Ramos (cell line): ENCODE measurements around the gene ALDH4A1.
"Not testable (repeated sequence)": the region's sequence is repeated elsewhere in the genome, so short reads cannot be mapped to it uniquely, and the experiment has no call there.

Source experiments
- in situ Hi-C: fragments of 300-500 bp; cut with MboI; formaldehyde crosslinking; loops from one replicate; pipeline ENCODE4 v1.14.3; 2022; ENCODE audit warnings: low sequenced_read_pairs; ENCODE audit not compliant: unreplicated experiment

ALDH4A1 gene

DNA sequence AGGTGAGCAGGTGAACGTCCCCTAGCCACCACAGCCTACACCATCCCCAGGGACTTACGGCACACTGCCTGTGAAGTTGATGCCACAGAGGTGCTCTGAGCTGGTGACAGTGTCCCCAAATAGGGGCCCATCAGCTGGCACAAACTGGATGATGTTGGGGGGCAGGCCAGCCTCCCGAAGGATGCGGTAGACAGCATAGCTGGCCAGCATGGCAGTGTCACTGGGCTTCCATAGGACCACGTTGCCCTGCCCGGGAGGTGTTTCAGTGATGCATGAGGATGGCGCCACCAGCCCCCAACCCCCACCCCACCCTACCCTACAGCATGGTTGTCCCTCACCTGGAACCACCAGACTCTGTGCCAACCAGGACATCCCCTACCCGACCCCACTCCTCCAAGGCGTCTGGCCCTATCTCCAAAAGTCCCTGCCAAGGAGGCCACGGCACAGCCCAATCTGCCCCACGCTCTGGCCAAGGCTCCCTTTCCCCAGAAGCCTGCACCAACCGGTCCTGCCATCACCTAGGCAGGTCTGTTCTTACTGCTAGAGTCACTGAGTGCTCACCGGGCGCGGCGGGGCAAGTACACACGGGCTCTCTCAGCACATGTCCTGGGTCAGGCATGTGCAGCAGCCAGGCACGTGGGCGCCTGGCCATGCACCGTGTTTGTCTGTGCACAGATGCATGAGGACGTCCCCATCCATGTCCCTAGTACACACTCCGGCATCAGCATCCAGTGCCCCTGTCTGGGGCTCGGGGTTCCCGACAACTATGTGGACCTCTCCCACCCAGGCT lies 20.5 kb downstream of the ALDH4A1 start:
- in situ Hi-C loops: no loop called here

GRCh38 chr1:18881164-18881563 lies 21.2 kb downstream of the ALDH4A1 start:
- in situ Hi-C loops: no loop called here

- in situ Hi-C loops: no loop called here
Observed at GRCh38 chr1:18880585-18880984, 21.8 kb downstream of the ALDH4A1 start.

GRCh38 chr1:18879791-18880309 lies 22.5 kb downstream of the ALDH4A1 start:
- in situ Hi-C loops: no loop called here

- in situ Hi-C loops: no loop called here
Observed at GRCh38 chr1:18879215-18879790, 23.1 kb downstream of the ALDH4A1 start.

DNA sequence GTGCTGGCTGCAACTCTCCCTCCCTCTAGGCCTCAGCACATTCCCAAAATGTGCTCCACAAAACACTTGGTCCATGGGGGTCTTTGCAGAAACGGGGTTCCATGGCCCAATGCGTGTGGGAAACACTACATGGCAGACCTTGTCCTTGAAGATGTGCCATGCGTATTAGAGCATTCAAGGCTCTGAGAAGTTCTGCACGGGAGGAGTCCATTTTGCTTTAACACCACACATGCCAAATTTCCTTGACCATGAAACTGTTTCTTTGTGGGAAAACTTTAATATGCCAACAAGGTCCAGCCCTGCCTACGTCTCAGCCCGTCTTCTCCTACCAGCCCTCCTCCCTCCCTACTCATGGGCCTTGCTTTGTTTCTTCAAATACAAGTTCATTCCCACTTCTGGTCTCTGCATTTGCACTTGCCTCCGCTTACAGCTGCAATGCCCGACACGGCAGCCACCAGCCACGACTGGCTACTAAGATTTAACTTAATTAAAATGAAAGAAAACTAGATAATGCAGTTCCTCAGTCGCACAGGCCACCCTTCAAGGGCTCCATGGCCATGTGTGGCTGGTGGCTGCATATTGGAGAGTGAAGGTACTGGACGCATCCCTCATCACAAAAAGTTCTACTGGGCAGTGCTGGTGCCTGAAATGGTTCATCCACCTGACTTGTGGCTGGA lies 23.7 kb downstream of the ALDH4A1 start:
- in situ Hi-C loops: no loop called here

DNA sequence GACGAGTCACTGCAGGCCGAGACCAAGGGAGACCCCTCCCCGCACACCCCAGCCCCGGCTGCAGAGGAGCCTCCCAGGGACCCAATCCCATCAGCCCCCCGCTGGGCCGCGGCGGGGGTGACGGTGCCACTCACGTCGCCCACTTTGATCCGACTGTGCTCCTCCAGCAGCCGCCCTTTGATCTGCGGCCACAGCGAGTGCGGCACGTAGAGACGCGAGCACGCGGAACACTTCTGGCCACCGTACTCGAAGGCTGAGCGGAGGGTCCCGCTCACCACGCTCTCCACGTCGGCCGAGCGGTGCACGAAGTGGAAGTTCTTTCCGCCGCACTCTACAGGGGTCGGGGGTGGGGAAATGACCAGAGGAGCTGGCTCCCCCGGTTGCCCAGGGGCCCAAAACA lies 25.1 kb downstream of the ALDH4A1 start:
- in situ Hi-C loops: no loop called here

DNA sequence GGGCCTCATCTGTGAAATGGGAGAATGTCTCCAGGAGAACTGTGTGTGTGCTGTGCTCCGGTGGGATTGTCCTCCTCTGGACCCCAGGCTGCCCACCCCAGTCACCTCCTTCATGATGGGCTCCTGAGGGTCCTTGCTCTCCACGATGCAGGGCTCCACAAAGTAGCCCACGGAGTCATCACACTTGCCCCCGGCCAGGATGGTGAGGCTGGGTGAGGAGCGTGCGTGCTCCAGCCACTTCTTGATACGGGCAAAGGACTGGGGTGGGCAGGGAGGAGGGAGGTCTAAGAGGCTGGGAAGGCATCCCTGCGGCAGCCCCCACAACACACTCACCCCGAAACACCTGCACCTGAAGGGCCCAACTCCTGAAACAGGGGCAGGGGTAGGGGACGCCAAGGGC lies 26.1 kb downstream of the ALDH4A1 start:
- in situ Hi-C loops: no loop called here

- in situ Hi-C loops: no loop called here
Observed at GRCh38 chr1:18875796-18876128, 26.6 kb downstream of the ALDH4A1 start.

DNA sequence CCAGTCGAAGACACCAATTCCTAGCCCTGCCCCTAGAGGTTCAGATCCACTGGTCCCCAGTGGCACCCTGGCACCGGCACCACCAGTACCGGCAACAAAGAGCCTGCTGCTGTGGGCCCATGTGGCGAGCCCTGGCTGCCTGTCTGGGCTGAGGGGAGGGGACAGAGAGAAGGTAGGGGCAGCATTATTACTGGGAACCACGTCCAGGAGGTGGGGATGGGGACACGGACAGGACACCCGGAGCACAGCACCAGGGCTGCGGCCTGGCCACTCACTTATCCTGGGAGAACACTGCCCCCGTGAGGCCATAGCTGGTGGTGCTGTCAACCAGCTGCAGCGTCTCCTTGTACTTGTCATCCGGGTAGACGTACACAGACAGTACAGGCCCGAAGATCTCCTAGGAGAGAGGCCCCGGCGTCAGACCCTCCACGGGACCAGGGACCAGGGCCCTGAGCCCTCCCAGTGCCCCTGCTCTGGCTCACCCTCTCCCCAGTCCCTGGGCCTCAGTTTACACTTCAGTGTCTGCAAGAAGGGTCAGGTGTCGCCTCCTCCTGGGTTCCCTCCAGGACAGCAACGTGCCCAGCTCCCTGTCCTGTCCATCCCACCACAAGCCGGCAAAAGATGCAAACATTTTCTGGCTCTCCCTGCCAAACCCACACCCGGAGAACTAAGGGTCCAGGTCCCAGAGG lies 27.1 kb downstream of the ALDH4A1 start:
- in situ Hi-C loops: no loop called here

DNA sequence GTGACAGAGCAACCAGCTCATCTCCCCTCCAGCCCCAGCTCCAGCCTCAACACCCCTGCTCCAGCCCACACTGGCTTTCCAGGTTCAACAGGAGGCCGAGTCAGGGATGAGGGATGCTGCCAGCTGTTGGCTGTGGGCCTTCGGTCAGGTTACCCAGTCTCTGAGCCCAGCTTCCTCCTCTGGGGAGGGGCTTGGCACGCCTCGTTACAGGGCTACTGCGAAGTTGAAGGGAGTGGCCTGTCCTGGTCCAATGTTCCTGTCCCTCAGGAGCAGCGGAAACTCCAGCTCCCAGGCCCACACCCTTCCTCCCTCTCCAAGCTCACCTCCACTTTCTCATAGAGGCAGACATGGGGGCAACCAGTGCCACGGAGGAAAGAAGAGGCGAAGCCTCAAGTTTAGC lies 27.8 kb downstream of the ALDH4A1 start:
- in situ Hi-C loops: no loop called here

- in situ Hi-C loops: no loop called here
Observed at GRCh38 chr1:18874036-18874435, 28.3 kb downstream of the ALDH4A1 start.

DNA sequence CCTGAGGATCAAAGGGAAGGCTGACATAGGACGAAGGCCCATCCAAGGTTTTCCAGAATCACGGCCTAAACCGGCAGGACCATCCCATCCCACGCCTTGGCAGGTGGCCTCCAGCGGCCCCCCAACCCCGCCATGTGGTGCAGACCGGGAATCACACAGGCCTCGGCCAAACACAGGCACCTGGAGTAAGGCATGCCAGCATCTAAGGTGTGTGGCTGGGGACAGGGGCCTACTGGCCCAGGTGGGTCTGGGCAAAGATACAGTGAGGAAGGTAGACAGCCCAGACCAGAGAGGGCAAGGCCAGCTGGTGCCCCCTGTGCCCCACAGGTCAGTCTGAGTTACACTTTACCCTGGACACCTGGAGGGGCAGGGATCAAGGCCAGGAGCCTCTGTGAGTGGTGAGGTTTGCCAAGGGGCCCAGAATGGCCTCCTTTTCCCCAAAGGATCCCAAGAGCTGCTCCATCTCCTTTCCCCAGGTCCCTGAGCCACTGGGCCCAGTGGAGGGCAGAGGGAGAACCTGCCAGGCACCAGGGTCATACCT lies 30.2 kb downstream of the ALDH4A1 start:
- in situ Hi-C loops: no loop called here

GRCh38 chr1:18871401-18872070 lies 30.8 kb downstream of the ALDH4A1 start:
- in situ Hi-C loops: no loop called here

- in situ Hi-C loops: no loop called here
Observed at GRCh38 chr1:18870957-18871356, 31.4 kb downstream of the ALDH4A1 start.

DNA sequence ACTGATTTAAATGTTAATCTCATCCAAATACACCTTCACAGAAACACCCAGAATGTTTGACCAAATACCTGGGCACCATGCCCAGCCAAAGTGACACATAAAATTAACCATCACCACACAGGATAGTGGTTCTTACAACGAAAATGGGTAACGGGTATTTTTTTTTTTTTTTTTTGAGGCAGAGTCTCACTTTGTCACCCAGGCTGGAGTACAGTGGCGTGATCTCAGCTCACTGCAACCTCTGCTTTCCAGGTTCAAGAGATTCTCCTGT lies 31.8 kb downstream of the ALDH4A1 start:
- in situ Hi-C loops: not testable (repeated sequence)

DNA sequence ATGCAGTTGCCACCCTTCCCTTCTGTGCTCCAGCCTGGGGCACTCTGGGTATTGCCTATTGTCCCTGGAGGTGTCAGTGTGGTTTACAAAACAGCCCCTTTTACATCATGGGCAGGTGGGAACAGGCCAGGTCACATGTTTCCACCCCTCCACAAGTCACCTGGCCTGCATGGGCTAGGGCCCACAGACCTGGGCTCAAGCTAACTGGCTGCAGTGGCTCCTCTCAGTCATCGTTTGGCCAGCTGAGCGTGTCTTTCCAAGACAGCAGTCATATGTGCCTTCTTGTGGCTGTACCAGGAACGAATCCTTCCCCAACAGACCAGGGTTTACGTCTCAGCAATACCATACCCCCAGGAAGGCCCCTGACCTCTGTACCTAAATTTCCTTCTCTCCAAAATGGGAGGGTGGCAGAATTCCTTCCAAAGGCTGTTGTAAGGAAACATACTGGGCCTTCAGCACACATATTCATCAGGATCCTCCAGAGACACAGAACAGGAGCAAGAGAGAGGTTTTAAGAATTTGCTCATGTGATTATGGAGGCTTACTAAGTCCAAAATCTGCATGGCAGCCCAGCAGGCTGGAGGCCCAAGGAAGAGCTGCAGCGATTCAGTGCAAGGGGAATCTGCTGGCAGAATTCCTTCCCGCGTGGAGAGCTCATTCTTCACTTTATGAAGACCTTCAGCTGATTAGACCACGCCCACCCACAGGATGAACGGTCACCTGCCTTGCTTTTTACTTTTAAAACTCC lies 32.3 kb downstream of the ALDH4A1 start:
- in situ Hi-C loops: no loop called here

GRCh38 chr1:18868801-18869424 lies 33.4 kb downstream of the ALDH4A1 start:
- in situ Hi-C loops: no loop called here

- in situ Hi-C loops: no loop called here
Observed at GRCh38 chr1:18868354-18868753, 34.0 kb downstream of the ALDH4A1 start.
